GM19025 (cell line): ENCODE measurements around the gene MAPK1IP1L.

Experiments
- ATAC-seq: cut with Tn5 transposase; IDR thresholded peaks from one replicate; pipeline ENCODE4 v1.9.1; 2021; ENCODE audit warnings: mild to moderate bottlenecking, low read depth, moderate library complexity; ENCODE audit not compliant: unreplicated experiment

MAPK1IP1L gene

GRCh38 chr14:55118761-55119160, 67.3 kb downstream of the MAPK1IP1L start:
- ATAC-seq, result no peak
